Muscle layer of duodenum (tissue), 2 donors: ENCODE data around the gene MAGI3.

Experiments used
- H3K27ac ChIP-seq: one replicate; pipeline ENCODE4 v1.7.0; 2013; ENCODE audit warnings: mild to moderate bottlenecking, low read length
- H3K27me3 ChIP-seq: one replicate; pipeline ENCODE4 v1.7.0; 2013; ENCODE audit warnings: low read depth, mild to moderate bottlenecking, control low read depth, low read length
- H3K36me3 ChIP-seq, 2 donors: one replicate each; pipeline ENCODE4 v1.7.0; 2013; ENCODE audit warnings: low read length in 2 of 2, control low read depth in 1 of 2, mild to moderate bottlenecking in 1 of 2; ENCODE audit not compliant: insufficient read depth in 2 of 2, control insufficient read depth in 1 of 2
- H3K4me1 ChIP-seq, 2 donors: one replicate each; pipeline ENCODE4 v1.7.0; 2013; ENCODE audit warnings: low read length in 2 of 2, mild to moderate bottlenecking in 2 of 2, control low read depth in 1 of 2, moderate library complexity in 1 of 2; ENCODE audit not compliant: insufficient read depth in 2 of 2, control insufficient read depth in 1 of 2
- H3K4me3 ChIP-seq, 2 donors: one replicate each; pipeline ENCODE4 v1.7.0; 2013; ENCODE audit warnings: low read length in 2 of 2, low read depth in 1 of 2, mild to moderate bottlenecking in 1 of 2
- H3K9me3 ChIP-seq, 2 donors: one replicate each; pipeline ENCODE4 v1.7.0; 2013; ENCODE audit warnings: low read length in 2 of 2, control low read depth in 1 of 2, mild to moderate bottlenecking in 1 of 2; ENCODE audit not compliant: control insufficient read depth in 1 of 2
- donor health status: healthy.

The MAGI3 gene

DNA sequence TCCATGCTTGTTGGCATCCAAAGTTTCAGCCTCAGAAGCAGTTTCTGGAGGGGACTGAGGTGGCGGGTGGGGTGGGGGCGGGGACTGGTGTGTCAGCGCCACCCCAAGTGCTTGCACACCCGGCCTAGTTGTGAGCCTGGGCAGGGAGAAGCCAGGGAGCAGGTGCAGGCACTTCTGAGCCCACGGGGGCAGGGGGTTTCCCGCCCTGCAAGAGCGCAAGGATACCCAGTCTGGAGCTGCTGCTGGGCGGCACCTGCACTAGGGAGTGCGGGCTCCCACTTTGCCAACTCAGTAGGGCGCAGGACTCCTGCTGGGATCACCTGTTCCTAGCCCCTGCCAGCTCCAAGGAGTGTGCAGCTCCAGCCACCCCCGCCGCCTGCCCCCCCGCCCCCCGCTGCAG is 33.5 kb downstream of the MAGI3 start:
- Histone ChIP-seq H3K27me3 (no peaks in the 10 kb centered on the region), H3K4me3 (no peak overlapping the region), H3K27ac (no peak overlapping the region), H3K4me1 (no peaks in the 10 kb centered on the region), H3K9me3 (peaks cover 0 to 4% of the 10 kb centered on the region in 2 donors), H3K36me3 (no peaks in the 10 kb centered on the region)

DNA sequence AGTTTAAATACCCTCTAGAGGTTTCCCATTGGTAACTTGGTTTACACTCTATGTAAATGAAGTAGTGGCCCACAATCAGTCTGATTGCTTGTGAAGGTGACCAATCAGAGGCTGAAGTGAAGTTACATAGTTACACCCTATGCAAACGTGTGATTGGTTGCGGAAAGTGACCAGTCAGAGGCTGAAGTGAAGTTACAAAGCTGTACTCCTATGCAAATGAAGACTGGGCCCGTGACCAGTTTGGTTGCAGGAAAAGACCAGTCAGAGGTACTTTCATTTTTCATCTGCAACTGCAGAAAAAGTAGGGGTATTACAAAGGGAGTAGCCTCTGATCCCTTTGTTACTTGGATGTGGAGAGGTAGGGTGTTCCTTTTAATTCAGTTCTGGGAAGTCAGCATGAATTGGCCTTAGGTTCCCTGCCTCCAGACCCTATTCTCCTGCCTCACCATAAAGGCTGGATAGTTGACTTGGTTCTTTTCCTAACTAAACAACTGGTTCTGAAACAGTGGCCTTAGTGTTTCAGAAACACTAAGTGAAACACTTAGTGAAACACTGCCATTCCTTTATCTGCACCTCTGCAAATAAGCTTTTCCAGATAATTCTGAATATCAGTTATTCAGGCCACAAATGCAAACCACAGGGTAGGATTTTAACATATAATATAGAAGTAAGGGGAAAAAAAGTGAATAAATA is 39.3 kb downstream of the MAGI3 start:
- Histone ChIP-seq H3K27me3 (no peaks in the 10 kb centered on the region), H3K4me1 (peaks cover 0 to 5% of the 10 kb centered on the region in 2 donors), H3K9me3 (no peaks in the 10 kb centered on the region), H3K27ac (no peak overlapping the region), H3K4me3 (no peak overlapping the region), H3K36me3 (no peaks in the 10 kb centered on the region)

- Histone ChIP-seq H3K4me3 (no peak overlapping the region), H3K36me3 (no peaks in the 10 kb centered on the region)
Measured at GRCh38 chr1:113433184-113433583, 42.9 kb downstream of the MAGI3 start.

DNA sequence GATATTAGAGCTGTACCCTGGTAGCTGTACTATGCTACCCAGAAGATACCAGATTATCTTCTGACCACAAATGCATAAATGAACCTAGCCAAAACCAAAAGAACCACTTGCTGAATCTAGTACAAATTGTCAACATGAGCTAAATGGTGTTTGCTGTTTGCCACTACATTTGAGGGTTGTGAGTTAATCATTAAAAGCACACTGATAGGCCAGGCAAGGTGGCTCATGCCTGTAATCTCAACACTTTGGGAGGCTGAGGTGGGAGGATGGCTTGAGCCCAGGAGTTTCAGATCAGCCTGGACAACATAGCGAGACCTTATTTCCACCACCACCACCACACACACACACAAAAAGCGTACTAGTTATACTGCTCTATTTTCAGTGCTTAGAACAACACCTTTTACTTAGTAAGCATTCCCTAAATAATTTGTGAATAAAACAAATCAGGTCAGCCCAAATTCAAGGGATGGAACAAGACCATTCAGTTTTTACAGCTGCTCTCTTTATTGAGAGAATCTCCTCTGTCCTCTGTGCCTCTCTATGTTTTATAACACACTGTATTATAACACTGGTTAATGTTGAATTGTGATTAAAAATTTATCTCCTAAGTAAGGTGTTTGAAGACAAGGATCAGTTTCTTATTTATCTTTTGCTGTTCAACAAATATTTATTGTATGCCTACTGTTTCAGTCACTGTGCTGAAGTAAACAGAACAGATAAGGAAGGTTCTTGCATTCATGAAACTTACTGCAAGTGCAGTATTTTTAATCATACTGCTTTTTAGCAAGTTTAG is 44.0 kb downstream of the MAGI3 start:
- Histone ChIP-seq H3K27ac (no peak overlapping the region), H3K4me1 (peaks cover 0 to 5% of the 10 kb centered on the region in 2 donors), H3K9me3 (no peaks in the 10 kb centered on the region), H3K27me3 (no peaks in the 10 kb centered on the region), H3K36me3 (no peaks in the 10 kb centered on the region), H3K4me3 (no peak overlapping the region)

More at GRCh38 chr1:113433184-113433583, 42.9 kb downstream of the MAGI3 start:
- H3K27ac ChIP-seq = no peak overlapping the region
- no peaks in the 10 kb centered on the region for H3K27me3 ChIP-seq
- peaks cover 0 to 5% of the 10 kb centered on the region in 2 donors for H3K4me1 ChIP-seq
- H3K9me3 ChIP-seq = no peaks in the 10 kb centered on the region

DNA sequence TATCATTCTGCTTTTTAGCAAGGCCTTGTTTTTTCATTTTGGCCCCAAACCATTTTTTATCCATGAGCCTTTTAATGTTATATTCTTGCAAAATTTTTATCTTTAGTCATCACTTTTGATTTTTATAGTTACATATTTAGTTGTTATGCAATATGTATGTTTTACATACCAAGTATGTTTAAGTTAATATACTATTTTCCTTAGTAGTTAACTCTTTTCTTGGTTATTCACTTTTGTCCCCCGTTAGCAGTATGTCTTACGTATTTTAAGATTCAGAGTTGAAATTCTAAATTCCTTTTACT is 44.5 kb downstream of the MAGI3 start:
- Histone ChIP-seq H3K27ac (no peak overlapping the region), H3K4me1 (peaks cover 0 to 4% of the 10 kb centered on the region in 2 donors), H3K9me3 (no peaks in the 10 kb centered on the region), H3K4me3 (no peak overlapping the region), H3K36me3 (no peaks in the 10 kb centered on the region), H3K27me3 (no peaks in the 10 kb centered on the region)

GRCh38 chr1:113437554-113438341 is 47.4 kb downstream of the MAGI3 start:
- no peaks in the 10 kb centered on the region for H3K9me3 ChIP-seq
- no peak overlapping the region for H3K4me3 ChIP-seq
- H3K27me3 ChIP-seq = no peaks in the 10 kb centered on the region
- H3K4me1 ChIP-seq = no peaks in the 10 kb centered on the region
- no peak overlapping the region for H3K27ac ChIP-seq
- H3K36me3 ChIP-seq = no peaks in the 10 kb centered on the region

DNA sequence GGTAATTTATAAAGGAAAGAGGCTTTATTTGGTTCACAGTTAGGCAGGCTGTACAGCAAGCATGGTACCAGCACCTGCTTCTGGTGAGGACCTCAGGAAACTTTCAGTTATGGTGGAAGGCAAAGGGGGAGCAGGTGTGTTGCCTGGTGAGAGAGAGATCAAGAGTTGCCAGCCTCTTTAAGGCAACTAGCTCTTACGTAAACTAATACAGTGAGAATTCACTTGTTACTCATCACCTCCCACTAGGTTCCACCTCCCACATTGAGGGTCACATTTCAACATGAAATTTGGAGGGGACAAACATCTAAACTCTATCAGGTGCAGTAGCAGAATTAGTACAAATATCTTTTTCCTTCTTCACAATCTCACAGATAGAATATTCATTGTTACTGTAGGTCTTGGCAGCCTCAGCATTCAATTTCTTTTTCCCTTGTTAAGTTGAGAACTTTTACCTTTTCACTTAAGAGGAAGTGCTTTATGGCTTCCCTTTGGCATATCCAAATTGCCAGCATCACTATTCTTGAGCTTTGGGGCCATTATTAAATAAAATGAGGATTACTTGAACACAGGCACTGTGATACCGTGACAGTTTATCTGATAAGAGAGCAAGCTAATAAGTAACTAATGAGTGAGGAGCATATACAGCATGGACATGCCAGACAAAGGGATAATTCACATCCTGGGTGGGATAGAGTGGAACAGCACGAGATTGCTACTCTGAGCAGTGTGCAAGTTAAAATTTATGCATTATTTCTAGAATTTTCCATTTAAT is 48.4 kb downstream of the MAGI3 start:
- no peak overlapping the region for H3K4me3 ChIP-seq
- no peaks in the 10 kb centered on the region for H3K4me1 ChIP-seq
- no peak overlapping the region for H3K27ac ChIP-seq
- no peaks in the 10 kb centered on the region for H3K36me3 ChIP-seq
- H3K9me3 ChIP-seq = no peaks in the 10 kb centered on the region
- no peaks in the 10 kb centered on the region for H3K27me3 ChIP-seq

- Histone ChIP-seq H3K4me1 (no peaks in the 10 kb centered on the region), H3K27me3 (no peaks in the 10 kb centered on the region), H3K36me3 (no peaks in the 10 kb centered on the region), H3K27ac (no peak overlapping the region), H3K4me3 (no peak overlapping the region), H3K9me3 (no peaks in the 10 kb centered on the region)
Measured at GRCh38 chr1:113439277-113439670, 49.0 kb downstream of the MAGI3 start.

GRCh38 chr1:113442131-113442530 is 51.8 kb downstream of the MAGI3 start:
- no peaks in the 10 kb centered on the region for H3K4me1 ChIP-seq
- H3K27ac ChIP-seq = no peak overlapping the region
- H3K4me3 ChIP-seq = no peak overlapping the region
- H3K27me3 ChIP-seq = no peaks in the 10 kb centered on the region
- peaks cover 4% of the 10 kb centered on the region in 2 donors for H3K9me3 ChIP-seq
- H3K36me3 ChIP-seq = no peaks in the 10 kb centered on the region

DNA sequence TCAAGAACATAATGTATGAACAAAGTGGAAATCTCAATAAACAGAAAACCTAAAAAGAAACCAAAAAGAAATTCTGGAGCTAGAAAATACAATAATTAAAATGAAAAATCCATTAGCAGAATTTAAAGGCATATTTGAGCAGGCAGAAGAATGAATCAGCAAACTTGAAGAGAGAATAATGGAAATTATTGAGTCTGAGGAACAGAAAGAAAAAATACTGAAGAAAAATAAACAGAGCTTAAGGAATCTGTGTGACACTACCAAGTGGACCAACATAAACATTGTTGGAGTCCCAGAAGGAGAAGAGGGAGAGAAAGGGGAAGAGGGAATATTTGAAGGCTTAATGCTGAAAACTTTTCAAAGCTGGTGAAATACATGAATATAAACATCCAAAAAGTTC is 54.5 kb downstream of the MAGI3 start:
- Histone ChIP-seq H3K9me3 (peaks cover 4% of the 10 kb centered on the region in 2 donors), H3K36me3 (no peaks in the 10 kb centered on the region)

GRCh38 chr1:113451710-113452109 is 61.4 kb downstream of the MAGI3 start:
- Histone ChIP-seq H3K9me3 (no peaks in the 10 kb centered on the region), H3K27ac (no peak overlapping the region), H3K36me3 (no peaks in the 10 kb centered on the region), H3K4me1 (peaks cover 0 to 11% of the 10 kb centered on the region in 2 donors), H3K27me3 (no peaks in the 10 kb centered on the region), H3K4me3 (no peak overlapping the region)

More for the DNA sequence above, 54.5 kb downstream of the MAGI3 start:
- Histone ChIP-seq H3K27me3 (no peaks in the 10 kb centered on the region), H3K4me1 (no peaks in the 10 kb centered on the region), H3K27ac (no peak overlapping the region), H3K4me3 (no peak overlapping the region)
